Kidney (tissue), 14 donors: ENCODE results near the gene RECK. TPM values are rescaled to one million over a fixed set of nuclear protein-coding genes. Genes with fewer than 3 reads are reported as not detected.

ENCODE experiments used
- DNase-seq, 5 donors: peaks; one replicate each; pipeline ENCODE4 v3.0.0-alpha.2; 2013 to 2020
- FAIRE-seq: peaks from 2 replicates; lab custom pipeline; 2012; peaks lifted over from hg19 to GRCh38; lab: Jason Lieb, UNC
- H3K27ac ChIP-seq, 2 donors: one replicate each; pipeline ENCODE4 v1.7.0; 2013; ENCODE audit warnings: low read depth in 2 of 2, low read length in 2 of 2, inconsistent platforms in 1 of 2
- H3K27me3 ChIP-seq: one replicate; pipeline ENCODE4 v1.7.1; 2013; ENCODE audit warnings: low read length, inconsistent platforms; ENCODE audit not compliant: control insufficient read depth, insufficient read depth
- H3K36me3 ChIP-seq, 3 donors: one replicate each; pipeline versions ENCODE4 v1.7.0 to v1.7.1; 2013; ENCODE audit warnings: low read length in 3 of 3, control low read depth in 1 of 3, inconsistent platforms in 1 of 3; ENCODE audit not compliant: insufficient read depth in 3 of 3, control insufficient read depth in 2 of 3
- H3K4me1 ChIP-seq, 3 donors: one replicate each; pipeline versions ENCODE4 v1.7.0 to v1.7.1; 2013; ENCODE audit warnings: low read length in 3 of 3, inconsistent platforms in 1 of 3, low read depth in 1 of 3; ENCODE audit not compliant: control insufficient read depth in 2 of 3, insufficient read depth in 2 of 3
- H3K4me3 ChIP-seq, 3 donors: one replicate each; pipeline versions ENCODE4 v1.7.0 to v1.8.1; 2013; ENCODE audit warnings: low read length in 3 of 3, control low read depth in 1 of 3, inconsistent platforms in 1 of 3
- H3K9ac ChIP-seq, 3 donors: one replicate each; pipeline versions ENCODE4 v1.7.0 to v1.7.1; 2013; ENCODE audit warnings: low read length in 3 of 3, control low read depth in 1 of 3, inconsistent platforms in 1 of 3
- H3K9me3 ChIP-seq, 3 donors: one replicate each; pipeline versions ENCODE4 v1.7.0 to v1.7.1; 2013; ENCODE audit warnings: low read length in 3 of 3, control low read depth in 1 of 3, inconsistent platforms in 1 of 3; ENCODE audit not compliant: control insufficient read depth in 2 of 3, insufficient read depth in 1 of 3
- CTCF ChIP-seq: IDR thresholded peaks from 3 replicates; pipeline ENCODE4 v1.5.1; 2012; ENCODE audit warnings: mild to moderate bottlenecking, moderate library complexity, borderline replicate concordance; ENCODE audit not compliant: insufficient read depth; ENCODE audit errors: extremely low read depth
- intact Hi-C: fragments of 100-400 bp; cut with DNase I; formaldehyde crosslinking; loops from one replicate; pipeline ENCODE4 v1.11.1; 2022
- polyA plus RNA-seq: library from polyadenylated mRNA; stranded (reverse); fragments of 350-450 nt; fragmentation: Illumina TruSeq; extraction: RNeasy Lipid Tissue Mini Kit (QIAGEN cat#74804); gene quantifications from one replicate; pipeline ENCODE4 v1.2.3, GENCODE V29; 2014; ENCODE audit warnings: low read depth, low replicate concordance; ENCODE audit not compliant: insufficient read depth
- total RNA-seq: library from RNA; stranded (reverse); fragmentation: NEBNext Ultra II Directional; extraction: Animal tissue kit (Norgen Biotek cat#: 25700); gene quantifications from one replicate; pipeline ENCODE4 v1.2.1, GENCODE V29; 2021
- donor health status: control.
- donor health status: control.
- donor health status: control.
- donor health status: control.
- donor health status: control.
- donor health status: DM: yes; HTN: yes; CAD: no.
- donor health status: Normal renal cell carcinoma (clear cell type).

Gene RECK
- total and polyA plus RNA-seq, 2 donors from 2014 or later: 4.5 to 10.4 TPM

DNA sequence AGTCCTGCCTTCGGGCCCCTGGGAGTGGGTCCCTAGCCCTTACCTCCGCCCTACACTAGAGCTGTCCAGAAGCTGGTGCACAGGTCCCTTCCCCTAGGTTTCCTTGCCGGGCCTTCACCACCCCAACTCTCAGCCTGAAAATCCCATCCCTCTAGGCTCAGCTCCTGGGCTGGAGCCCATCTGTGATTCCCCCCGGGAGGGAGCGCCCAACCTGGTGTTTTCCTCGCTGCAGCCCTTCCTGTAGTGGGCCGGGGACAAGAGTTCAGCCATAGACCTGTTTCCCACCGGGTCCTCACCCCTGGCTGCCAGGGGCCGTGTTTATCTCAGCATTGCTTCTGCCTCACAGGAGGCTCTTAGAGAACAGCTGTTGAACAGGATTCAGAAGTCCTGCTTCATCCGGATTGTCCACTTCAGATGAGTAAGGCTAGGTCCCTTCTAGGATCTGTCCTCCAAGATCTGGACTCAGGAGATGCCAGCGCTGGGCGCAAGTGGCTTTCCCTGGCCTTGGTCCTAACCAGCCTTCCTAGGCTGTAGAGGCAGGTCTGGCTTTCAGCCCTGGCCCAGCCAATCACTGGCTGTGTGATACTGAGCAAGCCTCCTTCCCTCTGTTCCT, 100.8 kb downstream of the RECK start:
- FAIRE-seq (no peak), DNase-seq (peak in 4 of 5 donors; percentile 42 to 71 (median 56))
- Histone ChIP-seq H3K27me3 (no peaks in the 10 kb centered on the region), H3K4me3 (peak overlapping the region; percentile 62 to 66 (median 64)), H3K27ac (no peak overlapping the region), H3K36me3 (no peaks in the 10 kb centered on the region), H3K9me3 (no peaks in the 10 kb centered on the region), H3K9ac (peak overlapping the region; percentile 28 to 76 (median 54)), H3K4me1 (peaks cover 0 to 8% (median 0%) of the 10 kb centered on the region in 3 donors)
- intact Hi-C loops: no loop called here
- TF ChIP-seq CTCF: no peak

GRCh38 chr9:36138496-36138895, 101.8 kb downstream of the RECK start:
- DNase-seq (peak in 1 of 5 donors; percentile 32), FAIRE-seq (no peak)
- Histone ChIP-seq H3K4me3 (no peak overlapping the region), H3K27me3 (no peaks in the 10 kb centered on the region), H3K27ac (no peak overlapping the region), H3K9me3 (no peaks in the 10 kb centered on the region), H3K4me1 (peaks cover 0 to 14% (median 3%) of the 10 kb centered on the region in 3 donors), H3K9ac (no peak overlapping the region), H3K36me3 (no peaks in the 10 kb centered on the region)
- TF ChIP-seq CTCF: no peak
- intact Hi-C loops: no loop called here

GRCh38 chr9:36138901-36139300, 102.2 kb downstream of the RECK start:
- H3K4me3 ChIP-seq: no peak overlapping the region
- H3K27ac ChIP-seq: no peak overlapping the region

More at GRCh38 chr9:36138901-36139300, 102.2 kb downstream of the RECK start:
- DNase-seq: peak in 1 of 5 donors; percentile 23
- no peak for TF ChIP-seq CTCF
- H3K27me3 ChIP-seq: no peaks in the 10 kb centered on the region
- no peaks in the 10 kb centered on the region for H3K9me3 ChIP-seq
- H3K4me1 ChIP-seq: peaks cover 0 to 14% (median 3%) of the 10 kb centered on the region in 3 donors
- no peak for FAIRE-seq
- H3K36me3 ChIP-seq: no peaks in the 10 kb centered on the region
- H3K9ac ChIP-seq: no peak overlapping the region
- intact Hi-C loops: no loop called here
